ENCODE results near the gene SCAF11. TPM values are rescaled to one million over a fixed set of nuclear protein-coding genes. Genes with fewer than 3 reads are reported as not detected.

SCAF11 gene
- total RNA-seq, 4 donors from 2014 or later: 56.7 to 181 (median 101) TPM

- in situ Hi-C loops (cut with MboI; ENCODE audit: low pct_ligation_motif_present in 1 of 4, low pct_unique_long_range_greater_than_20kb in 1 of 4, low sequenced_read_pairs in 3 of 4) (no loop called here), intact Hi-C loops (cut with DNase I; ENCODE audit: low total_unique reads) (no loop called here)
- H3K27me3 ChIP-seq: no peaks in the 10 kb centered on the region
- H3K4me1 ChIP-seq: no peaks in the 10 kb centered on the region
- peaks cover 0 to 42% (median 15%) of the 10 kb centered on the region in 4 donors for H3K36me3 ChIP-seq
- 86 to 89% methylated on average over 1 of the region's 1 CpG for WGBS, 2 donors (ENCODE audit: low coverage in 1 of 2)
- TF ChIP-seq CTCF (IDR thresholded peaks at IDR 0.05) (no peak), POLR2AphosphoS5 (IDR thresholded peaks at IDR 0.05) (no peak), POLR2A (IDR thresholded peaks at IDR 0.05) (no peak), EP300 (IDR thresholded peaks at IDR 0.05; ENCODE audit: low read depth) (no peak)
- no peak overlapping the region for H3K27ac ChIP-seq
- DNase-seq: no peak
- H3K9me3 ChIP-seq: no peaks in the 10 kb centered on the region
- no peak overlapping the region for H3K4me3 ChIP-seq
Measured at GRCh38 chr12:45898094-45898493, 92.3 kb downstream of the SCAF11 start.

GRCh38 chr12:45895961-45896360, 94.4 kb downstream of the SCAF11 start:
- no peak overlapping the region for H3K4me3 ChIP-seq
- DNase-seq: no peak
- no peak overlapping the region for H3K27ac ChIP-seq
- TF ChIP-seq POLR2AphosphoS5 (IDR thresholded peaks at IDR 0.05): no peak
- peaks cover 0 to 54% (median 16%) of the 10 kb centered on the region in 4 donors for H3K36me3 ChIP-seq
- no peaks in the 10 kb centered on the region for H3K4me1 ChIP-seq
- no peaks in the 10 kb centered on the region for H3K9me3 ChIP-seq
- H3K27me3 ChIP-seq: no peaks in the 10 kb centered on the region
- intact Hi-C loops (cut with DNase I; ENCODE audit: low total_unique reads): no loop called here
- in situ Hi-C loops (cut with MboI; ENCODE audit: low pct_ligation_motif_present in 1 of 4, low pct_unique_long_range_greater_than_20kb in 1 of 4, low sequenced_read_pairs in 3 of 4): no loop called here
- WGBS, 2 donors (ENCODE audit: low coverage in 1 of 2): 94% methylated on average over 3 to 4 of the region's 4 CpGs

GRCh38 chr12:45893240-45893639, 97.1 kb downstream of the SCAF11 start:
- Histone ChIP-seq H3K27ac (no peak overlapping the region), H3K9me3 (no peaks in the 10 kb centered on the region), H3K4me1 (no peaks in the 10 kb centered on the region), H3K27me3 (no peaks in the 10 kb centered on the region), H3K4me3 (no peak overlapping the region), H3K36me3 (peaks cover 0 to 54% (median 16%) of the 10 kb centered on the region in 4 donors)
- 71% methylated on average over 4 of the region's 4 CpGs for WGBS, 2 donors (ENCODE audit: low coverage in 1 of 2)
- DNase-seq: no peak
- no peak for TF ChIP-seq POLR2A (IDR thresholded peaks at IDR 0.05)
- no peak for TF ChIP-seq CTCF (IDR thresholded peaks at IDR 0.05)
- no peak for TF ChIP-seq EP300 (IDR thresholded peaks at IDR 0.05; ENCODE audit: low read depth)
- no peak for TF ChIP-seq POLR2AphosphoS5 (IDR thresholded peaks at IDR 0.05)
- in situ Hi-C loops (cut with MboI; ENCODE audit: low pct_ligation_motif_present in 1 of 4, low pct_unique_long_range_greater_than_20kb in 1 of 4, low sequenced_read_pairs in 3 of 4) (no loop called here), intact Hi-C loops (cut with DNase I; ENCODE audit: low total_unique reads) (no loop called here)

- Histone ChIP-seq H3K27ac (no peak overlapping the region), H3K27me3 (no peaks in the 10 kb centered on the region), H3K4me3 (no peak overlapping the region), H3K36me3 (peaks cover 0 to 40% (median 16%) of the 10 kb centered on the region in 4 donors), H3K9me3 (no peaks in the 10 kb centered on the region), H3K4me1 (no peaks in the 10 kb centered on the region)
- no peak for TF ChIP-seq CTCF (IDR thresholded peaks at IDR 0.05)
- no peak for TF ChIP-seq POLR2A (IDR thresholded peaks at IDR 0.05)
- TF ChIP-seq EP300 (IDR thresholded peaks at IDR 0.05; ENCODE audit: low read depth): no peak
- no peak for TF ChIP-seq POLR2AphosphoS5 (IDR thresholded peaks at IDR 0.05)
- 86 to 89% methylated on average over 2 of the region's 2 CpGs for WGBS, 2 donors (ENCODE audit: low coverage in 1 of 2)
- in situ Hi-C loops (cut with MboI; ENCODE audit: low pct_ligation_motif_present in 1 of 4, low pct_unique_long_range_greater_than_20kb in 1 of 4, low sequenced_read_pairs in 3 of 4): no loop called here
- intact Hi-C loops (cut with DNase I; ENCODE audit: low total_unique reads): no loop called here
- DNase-seq: no peak
Measured at GRCh38 chr12:45890276-45890675, 100.1 kb downstream of the SCAF11 start.

GRCh38 chr12:45887544-45887943, 102.8 kb downstream of the SCAF11 start:
- Histone ChIP-seq H3K27ac (no peak overlapping the region), H3K4me1 (no peaks in the 10 kb centered on the region), H3K27me3 (no peaks in the 10 kb centered on the region), H3K36me3 (peaks cover 0 to 23% (median 7%) of the 10 kb centered on the region in 4 donors), H3K4me3 (no peak overlapping the region), H3K9me3 (no peaks in the 10 kb centered on the region)
- in situ Hi-C loops (cut with MboI; ENCODE audit: low pct_ligation_motif_present in 1 of 4, low pct_unique_long_range_greater_than_20kb in 1 of 4, low sequenced_read_pairs in 3 of 4): no loop called here
- DNase-seq: no peak
- WGBS, 2 donors (ENCODE audit: low coverage in 1 of 2): 81 to 93% methylated on average over 4 to 5 of the region's 5 CpGs
- TF ChIP-seq CTCF (IDR thresholded peaks at IDR 0.05) (no peak), POLR2A (IDR thresholded peaks at IDR 0.05) (no peak), EP300 (IDR thresholded peaks at IDR 0.05; ENCODE audit: low read depth) (no peak), POLR2AphosphoS5 (IDR thresholded peaks at IDR 0.05) (no peak)
- intact Hi-C loops (cut with DNase I; ENCODE audit: low total_unique reads): no loop called here

All from transverse colon (tissue), 4 donors.